Bronchial epithelial cell (primary cell): ENCODE results near the gene PABPN1L. TPM values are rescaled to one million over a fixed set of nuclear protein-coding genes. Genes with fewer than 3 reads are reported as not detected.

Experiments used
- DNase-seq: peaks from one replicate; pipeline ENCODE4 v3.0.0-alpha.2; 2010; ENCODE audit warnings: low read depth
- FAIRE-seq: peaks from 2 replicates; lab custom pipeline; 2011; peaks lifted over from hg19 to GRCh38; lab: Jason Lieb, UNC
- H3K27me3 ChIP-seq: 2 replicates; pipeline ENCODE4 v1.5.1; 2011; ENCODE audit warnings: low read length; ENCODE audit not compliant: control insufficient read depth, insufficient read depth
- H3K36me3 ChIP-seq: 2 replicates; pipeline ENCODE4 v1.5.1; 2011; ENCODE audit warnings: low read length; ENCODE audit not compliant: control insufficient read depth, insufficient read depth
- H3K4me3 ChIP-seq: 2 replicates; pipeline ENCODE4 v1.5.1; 2011; ENCODE audit warnings: mild to moderate bottlenecking, low read depth, low read length, control low read depth
- CTCF ChIP-seq: IDR thresholded peaks from 2 replicates; pipeline ENCODE4 v1.5.1; 2011; ENCODE audit warnings: mild to moderate bottlenecking, moderate library complexity, low read length, control low read depth, inconsistent platforms; ENCODE audit not compliant: insufficient read depth, severe bottlenecking
- total RNA-seq: library from RNA; depleted of rRNA; stranded (reverse); fragments of >200 nt; gene quantifications from 2 replicates; pipeline ENCODE4 v1.2.1, GENCODE V29; 2014

PABPN1L gene
- total RNA-seq, 1 donor from 2014 or later, result not detected

- no peak for TF ChIP-seq CTCF
- H3K36me3 ChIP-seq, result peaks cover 13% of the 10 kb centered on the region
- no peak for DNase-seq
- FAIRE-seq, result no peak
- no peak overlapping the region for H3K4me3 ChIP-seq
- no peaks in the 10 kb centered on the region for H3K27me3 ChIP-seq
These were observed 6.9 kb downstream of the PABPN1L start for GRCh38 chr16:88859381-88860091.

- peaks cover 17% of the 10 kb centered on the region for H3K36me3 ChIP-seq
- peak overlapping the region; percentile 99 for H3K4me3 ChIP-seq
- peak; percentile 69 for DNase-seq
- peak; percentile 28 for FAIRE-seq
- H3K27me3 ChIP-seq, result no peaks in the 10 kb centered on the region
- peak; percentile 90 for TF ChIP-seq CTCF
These were observed 8.6 kb downstream of the PABPN1L start for GRCh38 chr16:88857728-88858339.

- FAIRE-seq, result no peak
- peaks cover 17% of the 10 kb centered on the region for H3K36me3 ChIP-seq
- no peak for TF ChIP-seq CTCF
- DNase-seq, result peak; percentile 75
- H3K4me3 ChIP-seq, result peak within 1 kb of the TSS; percentile 99
- no peaks in the 10 kb centered on the region for H3K27me3 ChIP-seq
These were observed 9.4 kb downstream of the PABPN1L start, which contains the start of the genes GALNS and TRAPPC2L for GRCh38 chr16:88856828-88857727. Gene GALNS, minus strand, starts transcription at chr16:88856947. Its CDS starts 70 bp downstream, at chr16:88856877. Gene TRAPPC2L, plus strand, starts transcription at chr16:88857127. Its CDS starts 24 bp downstream, at chr16:88857151.

GRCh38 chr16:88856122-88856827, 10.2 kb downstream of the PABPN1L start:
- FAIRE-seq, result no peak
- peaks cover 15% of the 10 kb centered on the region for H3K36me3 ChIP-seq
- H3K27me3 ChIP-seq, result no peaks in the 10 kb centered on the region
- DNase-seq, result no peak
- H3K4me3 ChIP-seq, result peak overlapping the region; percentile 99
- TF ChIP-seq CTCF, result no peak

GRCh38 chr16:88855736-88856121, 10.7 kb downstream of the PABPN1L start:
- TF ChIP-seq CTCF, result no peak

More at GRCh38 chr16:88855736-88856121, 10.7 kb downstream of the PABPN1L start:
- no peaks in the 10 kb centered on the region for H3K27me3 ChIP-seq
- peaks cover 12% of the 10 kb centered on the region for H3K36me3 ChIP-seq
- no peak for FAIRE-seq
- DNase-seq, result no peak
- H3K4me3 ChIP-seq, result peak overlapping the region; percentile 99
